ENCODE measurements around the gene SATB2. TPM values are rescaled to one million over a fixed set of nuclear protein-coding genes. Genes with fewer than 3 reads are reported as not detected.

SATB2 gene
- total RNA-seq, 3 donors from 2014 or later, result 2.3 to 12.2 (median 8.2) TPM

DNA sequence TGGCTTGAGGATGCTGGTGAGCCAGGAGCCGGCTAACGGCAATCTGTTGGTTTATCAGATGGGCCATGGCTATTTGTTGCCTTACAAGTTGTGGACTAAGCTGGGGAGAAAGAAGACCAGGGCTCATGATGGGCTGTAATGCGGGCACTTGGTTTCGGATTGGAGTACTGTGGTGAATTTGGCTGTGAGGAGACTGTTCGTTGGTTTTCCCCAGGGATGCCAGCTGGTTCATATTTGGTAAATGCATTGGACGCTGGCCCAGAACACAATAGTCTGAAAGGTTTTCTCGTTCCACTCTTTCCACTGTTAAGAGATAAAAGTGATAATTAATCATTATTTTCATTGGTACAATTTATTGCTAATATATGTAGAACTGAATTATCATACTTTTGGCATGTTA, 108.9 kb downstream of the SATB2 start:
- TF ChIP-seq POLR2AphosphoS5 (IDR thresholded peaks at IDR 0.05), result no peak
- no peak for TF ChIP-seq POLR2A (IDR thresholded peaks at IDR 0.05)
- TF ChIP-seq, protein P1, sequence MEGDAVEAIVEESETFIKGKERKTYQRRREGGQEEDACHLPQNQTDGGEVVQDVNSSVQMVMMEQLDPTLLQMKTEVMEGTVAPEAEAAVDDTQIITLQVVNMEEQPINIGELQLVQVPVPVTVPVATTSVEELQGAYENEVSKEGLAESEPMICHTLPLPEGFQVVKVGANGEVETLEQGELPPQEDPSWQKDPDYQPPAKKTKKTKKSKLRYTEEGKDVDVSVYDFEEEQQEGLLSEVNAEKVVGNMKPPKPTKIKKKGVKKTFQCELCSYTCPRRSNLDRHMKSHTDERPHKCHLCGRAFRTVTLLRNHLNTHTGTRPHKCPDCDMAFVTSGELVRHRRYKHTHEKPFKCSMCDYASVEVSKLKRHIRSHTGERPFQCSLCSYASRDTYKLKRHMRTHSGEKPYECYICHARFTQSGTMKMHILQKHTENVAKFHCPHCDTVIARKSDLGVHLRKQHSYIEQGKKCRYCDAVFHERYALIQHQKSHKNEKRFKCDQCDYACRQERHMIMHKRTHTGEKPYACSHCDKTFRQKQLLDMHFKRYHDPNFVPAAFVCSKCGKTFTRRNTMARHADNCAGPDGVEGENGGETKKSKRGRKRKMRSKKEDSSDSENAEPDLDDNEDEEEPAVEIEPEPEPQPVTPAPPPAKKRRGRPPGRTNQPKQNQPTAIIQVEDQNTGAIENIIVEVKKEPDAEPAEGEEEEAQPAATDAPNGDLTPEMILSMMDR (IDR thresholded peaks at IDR 0.05), result no peak
- Histone ChIP-seq H3K27me3 (no peaks in the 10 kb centered on the region), H3K4me1 (no peaks in the 10 kb centered on the region), H3K9me3 (no peaks in the 10 kb centered on the region), H3K27ac (no peak overlapping the region), H3K36me3 (no peaks in the 10 kb centered on the region), H3K4me3 (no peak overlapping the region)
- no peak for DNase-seq (ENCODE audit: low spot score in 2 of 2)
- intact Hi-C loops (cut with DNase I; ENCODE audit: low total_unique reads), result no loop called here

DNA sequence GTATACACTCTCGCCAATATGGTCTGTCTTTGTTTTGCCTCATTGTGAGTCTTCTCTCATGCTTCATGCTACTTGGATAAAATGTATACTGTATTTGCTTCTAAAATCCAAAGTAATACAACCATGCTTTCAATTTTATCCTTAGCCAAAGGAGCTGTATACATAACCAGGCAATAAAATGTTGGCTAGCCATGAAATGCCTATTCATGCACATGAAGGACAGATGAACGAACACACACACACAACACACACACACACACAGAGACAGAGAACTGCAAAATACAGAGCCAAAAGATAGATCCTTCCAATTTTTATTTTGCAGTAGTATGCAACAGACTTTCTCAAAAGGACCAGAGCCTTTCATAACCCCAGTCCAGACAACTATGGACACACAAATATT, 113.7 kb downstream of the SATB2 start:
- DNase-seq (ENCODE audit: low spot score in 2 of 2), result no peak
- intact Hi-C loops (cut with DNase I; ENCODE audit: low total_unique reads), result no loop called here
- H3K4me1 ChIP-seq, result no peaks in the 10 kb centered on the region
- no peaks in the 10 kb centered on the region for H3K9me3 ChIP-seq
- TF ChIP-seq POLR2A (IDR thresholded peaks at IDR 0.05) (no peak), POLR2AphosphoS5 (IDR thresholded peaks at IDR 0.05) (no peak)
- TF ChIP-seq, protein P1 (IDR thresholded peaks at IDR 0.05), result no peak
- no peaks in the 10 kb centered on the region for H3K27me3 ChIP-seq
- H3K4me3 ChIP-seq, result no peak overlapping the region
- H3K36me3 ChIP-seq, result no peaks in the 10 kb centered on the region
- no peak overlapping the region for H3K27ac ChIP-seq

DNA sequence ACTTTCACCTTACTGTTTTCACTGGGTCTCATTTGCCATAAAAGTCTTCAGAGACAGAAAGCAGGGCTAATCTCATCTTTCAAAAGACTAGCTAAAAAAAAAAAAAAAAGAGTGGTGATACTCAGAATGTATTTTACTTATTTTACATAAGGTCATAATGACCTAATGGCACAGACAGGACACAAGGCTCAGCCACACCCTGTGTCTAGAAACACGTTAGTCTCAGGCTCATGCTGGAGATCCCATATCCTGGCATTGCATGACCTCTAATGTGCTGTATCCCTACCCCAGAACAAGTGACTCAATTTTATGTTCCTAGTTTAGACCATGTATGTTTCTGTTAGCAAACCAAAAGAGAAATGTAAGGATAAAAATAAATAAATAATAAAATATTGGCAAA, 115.4 kb downstream of the SATB2 start:
- intact Hi-C loops (cut with DNase I; ENCODE audit: low total_unique reads), result no loop called here
- no peak overlapping the region for H3K27ac ChIP-seq
- no peaks in the 10 kb centered on the region for H3K27me3 ChIP-seq
- H3K4me1 ChIP-seq, result no peaks in the 10 kb centered on the region
- H3K36me3 ChIP-seq, result no peaks in the 10 kb centered on the region
- TF ChIP-seq, protein P1 (IDR thresholded peaks at IDR 0.05), result no peak
- TF ChIP-seq POLR2AphosphoS5 (IDR thresholded peaks at IDR 0.05) (no peak), POLR2A (IDR thresholded peaks at IDR 0.05) (no peak)
- H3K4me3 ChIP-seq, result no peak overlapping the region
- no peak for DNase-seq (ENCODE audit: low spot score in 2 of 2)
- H3K9me3 ChIP-seq, result no peaks in the 10 kb centered on the region

DNA sequence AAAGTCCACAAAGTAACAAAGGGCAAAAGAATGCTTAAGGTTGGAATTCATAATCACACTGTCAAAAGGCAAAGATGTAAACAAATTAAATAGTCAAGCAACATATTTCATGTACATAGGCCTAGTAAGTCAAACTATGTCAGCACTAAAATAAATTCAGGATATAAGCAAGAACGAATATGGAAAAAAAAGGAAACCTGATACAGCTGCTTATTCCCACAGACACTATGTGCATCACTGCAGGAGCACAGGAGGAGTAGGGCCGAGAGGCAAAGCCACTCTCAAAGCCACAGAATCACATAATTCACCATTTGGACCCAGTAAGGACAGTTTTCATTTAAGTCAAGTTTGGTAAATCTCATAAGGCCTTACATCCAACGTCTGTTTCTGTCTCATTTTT, 116.6 kb downstream of the SATB2 start:
- TF ChIP-seq, protein P1 (IDR thresholded peaks at IDR 0.05), result no peak
- no peak for TF ChIP-seq POLR2AphosphoS5 (IDR thresholded peaks at IDR 0.05)
- no peak for TF ChIP-seq POLR2A (IDR thresholded peaks at IDR 0.05)
- no peak for DNase-seq (ENCODE audit: low spot score in 2 of 2)
- intact Hi-C loops (cut with DNase I; ENCODE audit: low total_unique reads), result no loop called here
- Histone ChIP-seq H3K36me3 (no peaks in the 10 kb centered on the region), H3K9me3 (no peaks in the 10 kb centered on the region), H3K27ac (no peak overlapping the region), H3K27me3 (no peaks in the 10 kb centered on the region), H3K4me3 (no peak overlapping the region), H3K4me1 (no peaks in the 10 kb centered on the region)

DNA sequence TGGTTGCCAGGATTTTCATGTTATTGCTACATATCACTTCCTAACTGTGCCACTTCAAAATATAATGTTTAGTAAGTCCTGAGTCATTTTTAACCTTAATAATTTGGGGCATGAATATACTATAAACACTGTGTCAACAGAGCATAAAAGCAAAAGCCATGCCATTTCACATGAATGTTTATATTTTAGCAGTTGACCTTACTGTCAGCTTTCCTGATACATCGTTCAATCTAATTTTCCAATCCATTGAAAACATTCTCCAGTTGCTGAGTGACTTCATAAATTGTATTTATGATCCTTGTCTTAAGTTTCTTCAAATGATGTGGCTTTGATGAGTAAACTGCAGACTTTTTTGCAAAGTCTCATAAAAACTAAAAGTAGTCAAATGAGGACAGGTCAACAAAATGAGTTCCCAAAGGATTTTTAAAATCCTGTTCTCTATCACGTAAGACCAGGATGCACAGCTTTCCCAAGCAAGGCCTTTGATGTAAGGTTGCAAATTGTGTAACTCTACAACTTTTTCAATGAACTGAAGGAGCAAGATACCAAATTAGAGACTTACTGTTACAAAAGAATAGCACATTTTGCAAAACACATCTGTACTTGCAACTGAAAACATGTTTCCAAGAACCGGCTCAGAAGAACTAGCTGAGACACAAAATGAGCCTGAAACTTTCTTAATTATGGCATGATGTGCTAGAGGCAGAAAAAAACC, 117.7 kb downstream of the SATB2 start:
- no peak for DNase-seq (ENCODE audit: low spot score in 2 of 2)
- TF ChIP-seq, protein P1 (IDR thresholded peaks at IDR 0.05), result no peak
- intact Hi-C loops (cut with DNase I; ENCODE audit: low total_unique reads), result no loop called here

More for the DNA sequence above, 117.7 kb downstream of the SATB2 start:
- Histone ChIP-seq H3K27me3 (no peaks in the 10 kb centered on the region), H3K4me1 (no peaks in the 10 kb centered on the region), H3K9me3 (no peaks in the 10 kb centered on the region), H3K36me3 (no peaks in the 10 kb centered on the region), H3K4me3 (no peak overlapping the region), H3K27ac (no peak overlapping the region)

Data from breast epithelium (tissue), 4 donors.